Astrocyte of the cerebellum (primary cell): ENCODE data around the gene RHOU.

Experiments used
- DNase-seq: peaks from one replicate; pipeline ENCODE4 v3.0.0-alpha.2; 2011; ENCODE audit warnings: low read depth
- H3K4me3 ChIP-seq: 2 replicates; pipeline ENCODE4 v1.5.1; 2011; ENCODE audit warnings: mild to moderate bottlenecking, low read depth, low read length, moderate library complexity
- in situ Hi-C: cut with HindIII; loops from 2 replicates; pipeline ENCODE4 v1.10.0; 2017; ENCODE audit warnings: low sequenced_read_pairs
- TF ChIP-seq, protein P1 (sequence below): IDR thresholded peaks from 2 replicates; pipeline ENCODE4 v1.5.1; 2012; ENCODE audit warnings: low read length, low read depth, moderate library complexity, mild to moderate bottlenecking; ENCODE audit errors: missing control alignments

The RHOU gene

DNA sequence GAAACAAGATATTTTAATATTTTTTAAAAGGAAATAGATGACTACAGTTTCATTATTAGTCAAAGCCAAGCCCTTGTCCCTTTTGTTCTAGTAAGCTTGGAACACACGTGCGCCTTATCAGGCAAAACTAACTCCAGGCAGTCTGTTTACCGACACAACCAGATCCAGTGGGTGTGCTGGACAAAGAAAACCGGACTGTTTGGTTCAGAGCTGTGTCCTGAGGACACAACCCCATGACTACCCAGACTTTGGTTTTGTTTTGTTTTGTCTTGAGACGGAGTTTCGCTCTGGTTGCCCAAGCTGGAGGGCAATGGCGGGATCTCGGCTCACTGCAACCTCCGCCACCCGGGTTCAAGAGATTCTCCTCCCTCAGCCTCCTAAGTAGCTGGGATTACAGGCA lies 13.9 kb upstream of the RHOU start:
- TF ChIP-seq, protein P1, sequence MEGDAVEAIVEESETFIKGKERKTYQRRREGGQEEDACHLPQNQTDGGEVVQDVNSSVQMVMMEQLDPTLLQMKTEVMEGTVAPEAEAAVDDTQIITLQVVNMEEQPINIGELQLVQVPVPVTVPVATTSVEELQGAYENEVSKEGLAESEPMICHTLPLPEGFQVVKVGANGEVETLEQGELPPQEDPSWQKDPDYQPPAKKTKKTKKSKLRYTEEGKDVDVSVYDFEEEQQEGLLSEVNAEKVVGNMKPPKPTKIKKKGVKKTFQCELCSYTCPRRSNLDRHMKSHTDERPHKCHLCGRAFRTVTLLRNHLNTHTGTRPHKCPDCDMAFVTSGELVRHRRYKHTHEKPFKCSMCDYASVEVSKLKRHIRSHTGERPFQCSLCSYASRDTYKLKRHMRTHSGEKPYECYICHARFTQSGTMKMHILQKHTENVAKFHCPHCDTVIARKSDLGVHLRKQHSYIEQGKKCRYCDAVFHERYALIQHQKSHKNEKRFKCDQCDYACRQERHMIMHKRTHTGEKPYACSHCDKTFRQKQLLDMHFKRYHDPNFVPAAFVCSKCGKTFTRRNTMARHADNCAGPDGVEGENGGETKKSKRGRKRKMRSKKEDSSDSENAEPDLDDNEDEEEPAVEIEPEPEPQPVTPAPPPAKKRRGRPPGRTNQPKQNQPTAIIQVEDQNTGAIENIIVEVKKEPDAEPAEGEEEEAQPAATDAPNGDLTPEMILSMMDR = no peak
- DNase-seq = no peak
- in situ Hi-C loops = no loop called here
- no peak overlapping the region for H3K4me3 ChIP-seq

DNA sequence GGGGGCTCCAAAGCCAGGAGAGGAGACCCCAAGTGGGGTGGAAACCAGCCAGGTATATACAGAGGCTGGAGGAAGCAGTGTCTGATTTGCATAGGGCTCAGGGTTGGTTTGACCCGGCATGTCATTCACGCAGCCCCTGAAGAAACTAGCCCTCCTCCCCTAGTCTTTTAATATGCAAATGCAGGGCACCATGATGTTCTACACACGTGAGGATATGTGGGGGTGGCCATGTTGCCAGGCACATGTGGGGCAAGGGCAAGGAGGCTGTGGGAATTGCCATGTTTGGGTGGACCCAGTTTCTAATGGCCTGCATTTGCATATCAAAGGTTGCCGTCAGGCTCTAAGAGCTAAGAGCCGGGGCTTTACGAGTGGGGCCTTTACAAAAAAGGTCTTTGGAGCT lies 12.0 kb upstream of the RHOU start:
- TF ChIP-seq, protein P1 = no peak
- no peak overlapping the region for H3K4me3 ChIP-seq
- no peak for DNase-seq
- in situ Hi-C loops = no loop called here

DNA sequence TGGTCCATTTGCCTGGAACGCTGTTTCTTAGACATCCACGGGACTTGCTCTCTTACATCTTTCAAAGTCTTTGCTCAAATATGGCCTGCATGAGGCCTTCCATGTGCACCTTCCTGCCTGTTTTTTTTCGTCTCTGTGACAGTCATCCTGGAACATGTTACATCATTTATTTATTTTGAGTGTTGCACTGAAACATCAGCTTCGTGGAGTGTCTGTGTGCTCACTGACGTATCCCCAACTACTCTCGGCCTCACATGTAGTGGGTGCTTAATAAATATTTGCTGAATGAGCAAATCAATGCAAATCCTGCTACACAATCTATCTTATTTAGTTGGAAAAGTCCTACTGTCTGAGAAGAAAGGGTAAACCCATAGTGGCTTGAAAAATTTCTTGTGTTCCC lies 11.4 kb upstream of the RHOU start:
- no peak for DNase-seq
- no peak overlapping the region for H3K4me3 ChIP-seq
- TF ChIP-seq, protein P1 = no peak
- in situ Hi-C loops = no loop called here

DNA sequence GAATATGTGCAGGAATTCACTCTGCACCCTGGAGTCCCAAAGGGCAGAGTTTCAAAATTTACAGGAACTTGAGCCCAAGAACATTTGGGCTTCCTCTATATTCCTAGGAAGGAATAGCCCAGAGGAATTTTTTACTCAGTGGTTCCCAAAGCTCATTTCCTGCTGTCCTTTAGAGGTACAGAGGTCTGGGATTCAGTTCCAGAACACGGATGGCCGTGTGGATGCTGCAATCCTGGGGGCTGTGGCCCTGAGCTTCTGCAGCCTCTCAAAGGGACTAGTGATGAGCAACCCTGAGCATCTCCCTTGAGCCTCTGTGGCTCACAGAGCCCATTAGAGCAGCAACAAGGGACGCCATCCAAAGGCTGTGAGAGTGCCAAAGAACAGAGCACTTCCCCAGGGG lies 10.1 kb upstream of the RHOU start:
- in situ Hi-C loops = no loop called here
- TF ChIP-seq, protein P1 = no peak
- no peak for DNase-seq
- H3K4me3 ChIP-seq = no peak overlapping the region

DNA sequence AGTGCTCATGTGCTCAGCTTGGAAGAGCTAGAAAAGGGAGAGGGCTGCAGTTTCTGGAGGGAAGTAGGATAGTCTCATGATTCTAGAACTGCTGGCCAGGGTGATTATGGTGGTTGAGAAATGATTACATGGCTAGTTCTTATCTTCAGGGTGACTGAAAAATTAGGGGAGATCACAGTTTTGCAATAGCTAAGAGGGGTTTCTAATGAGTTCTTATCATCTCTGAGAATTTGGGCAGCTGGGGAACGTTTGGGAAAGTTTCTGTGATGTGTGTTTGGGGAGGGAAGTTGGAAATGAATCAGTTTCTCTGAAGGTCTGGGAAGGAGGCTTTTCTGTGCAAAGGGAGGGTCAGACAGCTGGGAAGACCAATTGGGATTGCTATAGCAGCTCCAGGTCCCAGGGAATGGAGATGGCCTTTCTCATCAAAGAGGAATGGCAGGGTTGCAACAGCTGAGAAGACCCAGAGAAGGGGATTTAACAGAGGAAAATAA lies 7.6 kb upstream of the RHOU start:
- DNase-seq = no peak
- no peak overlapping the region for H3K4me3 ChIP-seq
- in situ Hi-C loops = no loop called here
- TF ChIP-seq, protein P1 = no peak

DNA sequence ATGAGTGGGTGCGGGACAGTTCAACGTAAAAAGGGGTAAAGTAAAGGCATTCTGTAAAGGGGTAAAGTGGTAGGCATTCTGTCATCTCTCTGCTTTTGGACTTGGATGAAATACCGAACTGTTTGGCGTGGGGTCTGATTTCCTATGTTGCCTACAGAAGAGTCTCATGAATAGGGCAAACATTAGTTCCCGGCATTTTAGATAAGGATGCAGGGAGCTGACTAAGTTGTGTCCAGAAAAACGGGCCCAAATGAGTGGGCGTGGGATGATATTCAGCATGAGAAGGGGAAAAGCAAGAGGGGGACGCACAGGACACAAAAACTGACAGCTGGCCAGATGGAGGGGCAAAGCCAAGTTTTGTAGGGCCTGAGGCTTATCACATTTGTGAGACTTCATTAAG lies 2.9 kb upstream of the RHOU start:
- TF ChIP-seq, protein P1 = no peak
- no peak overlapping the region for H3K4me3 ChIP-seq
- in situ Hi-C loops = no loop called here
- no peak for DNase-seq

DNA sequence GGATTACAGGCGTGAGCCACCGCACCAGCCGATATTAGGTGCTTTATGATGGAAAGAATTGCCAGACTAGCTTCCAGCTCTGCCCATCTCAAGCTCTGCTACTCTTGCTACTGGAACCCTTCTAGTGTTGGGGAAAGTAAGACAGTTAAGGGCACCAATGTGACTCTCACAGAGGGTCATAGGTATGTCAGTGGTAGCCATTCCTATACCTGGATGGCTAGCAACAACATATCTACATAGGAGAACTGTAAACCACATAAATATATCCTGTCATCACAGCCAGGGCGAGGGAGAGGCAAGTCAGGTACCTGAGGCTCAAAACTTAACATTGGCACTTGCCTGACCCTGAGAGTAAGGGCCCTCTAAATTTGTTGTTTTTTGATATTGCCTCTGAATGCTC lies 1.7 kb upstream of the RHOU start:
- in situ Hi-C loops = no loop called here
- H3K4me3 ChIP-seq = no peak overlapping the region
- DNase-seq = no peak
- TF ChIP-seq, protein P1 = no peak
